K562 (cell line): Measurements from ENCODE around the gene TARS2. TPM values are rescaled to one million over a fixed set of nuclear protein-coding genes. Genes with fewer than 3 reads are reported as not detected.
A peak's percentile ranks its signal among the peaks of the same experiment; 100 is the strongest.

Source experiments
- BRD4 ChIP-seq: fragments of 200-600 bp; sonication (generic); IDR thresholded peaks from 2 replicates; pipeline ENCODE4 v1.6.1; 2017; ENCODE audit warnings: inconsistent platforms
- CUX1 ChIP-seq: fragments of 200-800 bp; sonication (Bioruptor generic); IDR thresholded peaks from 2 replicates; pipeline ENCODE4 v1.6.1; 2016; ENCODE audit warnings: missing genetic modification characterization, missing compliant biosample characterization
- EGR1 ChIP-seq: fragments of 450-650 bp; conservative IDR thresholded peaks from 2 replicates; pipeline ENCODE4 v1.6.1; 2017; ENCODE audit warnings: mild to moderate bottlenecking
- ERF ChIP-seq: fragments of 450-650 bp; formaldehyde crosslinking; IDR thresholded peaks from 2 replicates; pipeline ENCODE4 v1.4.0; 2020; ENCODE audit warnings: mild to moderate bottlenecking, mixed read lengths
- EZH2 ChIP-seq: IDR thresholded peaks from 2 replicates; pipeline ENCODE4 v1.6.1; 2012; ENCODE audit warnings: low read depth, mild to moderate bottlenecking, inconsistent platforms, low read length, borderline replicate concordance
- GABPB1 ChIP-seq: sonication (generic); formaldehyde crosslinking; IDR thresholded peaks from 2 replicates; pipeline ENCODE4 v1.8.0; 2022; ENCODE audit warnings: mild to moderate bottlenecking, missing genetic modification reagents
- HEY1 ChIP-seq: fragments of 250-450 bp; sonication (Bioruptor Pico); IDR thresholded peaks from 2 replicates; pipeline ENCODE4 v1.5.0; 2020; ENCODE audit warnings: mild to moderate bottlenecking, moderate library complexity, borderline replicate concordance
- IRF9 ChIP-seq: fragments of 450-650 bp; IDR thresholded peaks from 2 replicates; pipeline ENCODE4 v1.6.1; 2016; ENCODE audit warnings: missing biosample characterization, missing genetic modification characterization
- MBD1 ChIP-seq: fragments of 250-450 bp; sonication (Bioruptor Pico); IDR thresholded peaks from 2 replicates; pipeline ENCODE4 v1.8.0; 2022; ENCODE audit warnings: inconsistent platforms
- MECOM ChIP-seq: fragments of 250-450 bp; sonication (Bioruptor Pico); IDR thresholded peaks from 2 replicates; pipeline ENCODE4 v1.8.0; 2022; ENCODE audit warnings: inconsistent platforms
- MNT ChIP-seq, 2 experiments: fragments of 450-650 bp; conservative IDR thresholded peaks; 2 replicates each; pipeline ENCODE4 v1.6.1; 2017; ENCODE audit warnings: mild to moderate bottlenecking in 2 of 2, moderate library complexity in 2 of 2
- NFE2L1 ChIP-seq: fragments of 450-650 bp; IDR thresholded peaks from 2 replicates; pipeline ENCODE4 v1.6.1; 2016; ENCODE audit warnings: missing genetic modification characterization, low read depth, mild to moderate bottlenecking, missing compliant biosample characterization, moderate library complexity, borderline replicate concordance
- ZC3H8 ChIP-seq: fragments of 450-650 bp; IDR thresholded peaks from 2 replicates; pipeline ENCODE4 v1.6.1; 2017
- ZHX1 ChIP-seq: fragments of 150-350 bp; conservative IDR thresholded peaks from 2 replicates; pipeline ENCODE4 v1.6.1; 2014; ENCODE audit warnings: low read length
- ZNF77 ChIP-seq: fragments of 250-450 bp; sonication (Bioruptor Pico); IDR thresholded peaks from 2 replicates; pipeline ENCODE4 v1.5.0; 2020
- polyA plus RNA-seq, 8 experiments: library from polyadenylated mRNA; depleted of rRNA in 4 of 8; stranded (reverse) in 5 of 8; unstranded in 3 of 8; fragments of >200 nt; fragmentation: Nextera tagmentation in 2 of 8; fragmentation: Illumina TruSeq in 1 of 8; extraction: Ambion mirVana in 2 of 8; extraction: Trizol in 1 of 8; gene quantifications; 2 replicates each; pipeline versions ENCODE4 v1.2.1 to v1.2.3, GENCODE V29; 2011 to 2014; ENCODE audit warnings: inconsistent platforms in 1 of 8, missing spikeins in 1 of 8
- total RNA-seq, 7 experiments: library from RNA; depleted of rRNA in 6 of 7; stranded (reverse); fragments of >200 nt in 6 of 7; fragmentation: Illumina TruSeq in 2 of 7; extraction: Trizol in 2 of 7; gene quantifications; 2 replicates each; pipeline versions ENCODE4 v1.2.1 to v1.2.3, GENCODE V29; 2011 to 2021; ENCODE audit warnings: low replicate concordance in 1 of 7

Gene TARS2
- total and polyA plus RNA-seq, 9 of the 15 experiments (the other 6 are each of a cell fraction or from before 2014, with no cell fraction given), result 17.0 to 64.2 (median 39.4) TPM

- TF ChIP-seq EGR1 (no peak), ZNF77 (CRISPR knock-in tag) (no peak), ERF (no peak), MNT (conservative IDR thresholded peaks at IDR 0.05) (peak; percentile 79 to 91), HEY1 (CRISPR knock-in tag) (no peak), MECOM (no peak), ZHX1 (0 out of 2 replicates have a peak, but pooled peaks have one; percentile 68), IRF9 (tag) (no peak), EZH2 (no peak), BRD4 (peak; percentile 28; the same call in 1 of the 2 replicates), MBD1 (CRISPR knock-in tag) (no peak), CUX1 (CRISPR knock-in tag) (no peak), ZC3H8 (peak; percentile 11; the same call in 1 of the 2 replicates), NFE2L1 (no peak), GABPB1 (peak; percentile 99)
These were observed at the start of gene TARS2 (continued) for GRCh38 chr1:150486966-150487762.
